NT2/D1 (cell line): Measurements from ENCODE around the gene G6PC3.

Experiments
- SUZ12 ChIP-seq: IDR thresholded peaks from 2 replicates; pipeline ENCODE4 v1.6.1; 2011; ENCODE audit not compliant: insufficient read length, insufficient read depth; ENCODE audit errors: extremely low read depth
- YY1 ChIP-seq: IDR thresholded peaks from 2 replicates; pipeline ENCODE4 v1.6.1; 2011; ENCODE audit not compliant: insufficient read length, insufficient read depth
- ZNF274 ChIP-seq: IDR thresholded peaks from 2 replicates; pipeline ENCODE4 v1.6.1; 2011; ENCODE audit warnings: mild to moderate bottlenecking, low read depth, low read length

DNA sequence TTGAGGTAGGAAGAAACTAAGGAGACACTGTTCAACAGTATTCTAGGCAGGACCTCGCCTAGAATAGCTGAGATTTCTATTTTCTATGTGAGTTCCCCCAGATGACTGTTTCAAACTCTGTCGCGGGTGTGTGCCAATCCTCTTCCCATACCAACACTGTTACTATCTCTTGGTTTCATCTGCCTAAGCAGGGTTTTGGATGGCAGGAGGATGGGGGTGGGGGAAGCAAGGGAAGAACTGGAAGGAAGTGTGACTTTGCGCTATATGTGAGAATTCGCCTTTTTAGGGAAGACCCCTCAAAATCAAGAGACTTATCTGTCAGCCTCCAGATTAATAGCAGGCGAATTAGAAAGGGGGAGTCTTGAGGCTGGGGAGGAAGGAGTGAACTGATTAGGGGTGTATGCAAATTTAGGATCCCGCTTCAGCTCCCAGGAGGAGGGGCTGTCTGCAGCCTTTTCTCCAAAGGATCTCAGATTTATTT, 521 bp upstream of the G6PC3 start:
- no peak for TF ChIP-seq ZNF274
- no peak for TF ChIP-seq YY1
- TF ChIP-seq SUZ12, result no peak
